NT2/D1 (cell line): ENCODE results near the gene CAMTA1.
"Not testable (repeated sequence)": the region's sequence is repeated elsewhere in the genome, so short reads cannot be mapped to it uniquely, and the experiment has no call there.

Experiments
- DNase-seq: peaks from one replicate; pipeline ENCODE4 v3.0.0-alpha.2; 2011; ENCODE audit warnings: low read depth, low spot score
- H3K27me3 ChIP-seq: 2 replicates; pipeline ENCODE4 v1.6.0; 2011; ENCODE audit warnings: mild to moderate bottlenecking; ENCODE audit not compliant: insufficient read length, insufficient read depth
- H3K36me3 ChIP-seq: 2 replicates; pipeline ENCODE4 v1.6.1; 2011; ENCODE audit warnings: mild to moderate bottlenecking, low read length, mixed read lengths; ENCODE audit not compliant: insufficient read depth, insufficient read length
- H3K4me1 ChIP-seq: 2 replicates; pipeline ENCODE4 v1.5.1; 2011; ENCODE audit not compliant: insufficient read depth, insufficient read length
- H3K4me3 ChIP-seq: 2 replicates; pipeline ENCODE4 v1.5.1; 2011; ENCODE audit warnings: low read depth; ENCODE audit not compliant: insufficient read length
- H3K9ac ChIP-seq: 2 replicates; pipeline ENCODE4 v1.6.0; 2011; ENCODE audit warnings: low read depth; ENCODE audit not compliant: insufficient read length
- H3K9me3 ChIP-seq: 2 replicates; pipeline ENCODE4 v1.5.1; 2011; ENCODE audit warnings: mild to moderate bottlenecking, low read length; ENCODE audit not compliant: insufficient read depth
- SUZ12 ChIP-seq: IDR thresholded peaks from 2 replicates; pipeline ENCODE4 v1.6.1; 2011; ENCODE audit not compliant: insufficient read length, insufficient read depth; ENCODE audit errors: extremely low read depth
- YY1 ChIP-seq: IDR thresholded peaks from 2 replicates; pipeline ENCODE4 v1.6.1; 2011; ENCODE audit not compliant: insufficient read length, insufficient read depth
- ZNF274 ChIP-seq: IDR thresholded peaks from 2 replicates; pipeline ENCODE4 v1.6.1; 2011; ENCODE audit warnings: mild to moderate bottlenecking, low read depth, low read length

Gene CAMTA1

DNA sequence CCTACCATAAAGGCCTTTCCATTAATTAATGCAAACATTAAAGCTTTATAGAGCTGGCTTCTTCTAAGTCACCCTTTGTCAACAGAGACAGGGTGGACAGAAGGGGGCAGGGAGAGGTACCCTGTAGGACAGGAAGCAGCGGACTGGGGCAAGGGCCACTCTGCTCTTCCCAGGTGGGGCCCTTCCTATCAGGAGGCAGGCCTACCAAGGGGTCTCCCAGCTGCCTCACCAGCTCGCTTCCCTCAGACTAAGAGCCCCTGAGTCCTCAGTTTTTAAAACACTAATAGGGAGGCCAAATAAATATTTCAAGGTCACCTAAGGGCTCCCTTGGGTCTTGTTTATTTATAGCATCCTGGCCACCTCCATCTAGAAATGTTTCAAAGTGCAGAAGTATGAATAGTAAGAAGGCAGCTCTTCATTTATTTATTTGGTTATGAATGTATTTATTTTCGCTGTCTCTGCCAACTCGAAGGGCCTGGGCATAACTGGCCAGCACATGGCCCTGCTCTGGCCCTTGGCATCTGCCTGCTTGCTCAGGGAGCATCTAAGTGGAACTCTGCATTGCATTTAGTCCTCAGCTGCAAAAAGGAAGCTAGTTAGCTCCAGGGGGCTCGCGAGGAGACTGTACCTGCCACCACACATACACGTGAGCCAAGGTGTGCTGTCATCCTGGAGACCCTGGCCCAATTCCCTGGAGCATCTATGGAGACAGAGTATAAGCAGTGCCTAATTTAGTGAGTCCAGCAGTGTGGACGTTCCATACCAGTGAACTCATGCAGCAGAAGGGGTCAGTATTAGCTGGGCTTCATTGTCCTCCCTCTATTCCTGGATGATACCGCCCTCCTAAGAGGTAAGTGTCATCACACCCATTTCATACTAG is 590.8 kb downstream of the CAMTA1 start:
- Histone ChIP-seq H3K36me3 (no peaks in the 10 kb centered on the region), H3K4me1 (peaks cover 6% of the 10 kb centered on the region), H3K9me3 (no peaks in the 10 kb centered on the region), H3K27me3 (no peaks in the 10 kb centered on the region), H3K9ac (no peak overlapping the region), H3K4me3 (no peak overlapping the region)
- no peak for DNase-seq
- TF ChIP-seq SUZ12 (no peak), ZNF274 (no peak), YY1 (no peak)

- DNase-seq = no peak
- no peaks in the 10 kb centered on the region for H3K9me3 ChIP-seq
- H3K4me1 ChIP-seq = peaks cover 6% of the 10 kb centered on the region
- no peaks in the 10 kb centered on the region for H3K36me3 ChIP-seq
- TF ChIP-seq SUZ12 (no peak), YY1 (no peak), ZNF274 (no peak)
- H3K9ac ChIP-seq = no peak overlapping the region
- no peaks in the 10 kb centered on the region for H3K27me3 ChIP-seq
- no peak overlapping the region for H3K4me3 ChIP-seq
These were observed 591.4 kb downstream of the CAMTA1 start for GRCh38 chr1:7376676-7377075.

DNA sequence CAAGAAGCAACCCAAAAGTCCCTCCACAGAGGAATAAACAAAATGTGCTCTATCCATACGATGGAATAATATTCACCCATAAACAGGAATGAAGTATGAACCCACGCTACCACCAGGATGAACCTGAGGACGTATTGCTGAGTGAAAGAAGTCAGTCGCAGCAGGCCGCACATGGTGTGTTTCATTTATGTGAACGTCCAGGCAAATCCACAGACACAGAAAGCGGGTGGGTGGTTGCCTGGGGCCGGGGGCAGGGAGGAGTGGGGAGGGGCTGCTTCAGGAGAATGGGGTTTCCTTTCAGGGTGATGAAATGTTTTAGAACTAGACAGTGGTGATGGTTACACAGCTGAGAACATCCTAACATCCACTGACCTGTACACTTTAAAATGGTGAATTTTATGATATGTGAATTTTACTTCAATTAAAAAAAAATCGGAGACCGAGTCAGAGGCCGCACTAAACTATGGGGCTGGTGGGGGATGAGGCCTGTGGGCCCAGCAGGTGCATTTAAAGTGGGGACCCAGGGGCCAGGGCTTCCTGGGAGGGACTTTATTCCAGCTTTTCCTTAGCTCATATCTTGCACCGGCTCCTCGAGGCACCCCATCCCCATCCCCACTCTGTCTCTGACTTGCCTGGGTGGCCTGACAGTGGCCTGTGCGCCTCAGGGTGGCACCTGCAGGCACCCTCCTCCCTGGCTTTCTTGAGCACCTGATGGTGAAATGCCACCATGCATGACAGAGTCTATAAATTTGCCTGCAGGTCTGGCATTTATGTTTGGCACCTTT is 593.3 kb downstream of the CAMTA1 start:
- Histone ChIP-seq H3K9ac (no peak overlapping the region), H3K36me3 (no peaks in the 10 kb centered on the region), H3K4me3 (no peak overlapping the region), H3K27me3 (no peaks in the 10 kb centered on the region), H3K4me1 (peaks cover 6% of the 10 kb centered on the region), H3K9me3 (no peaks in the 10 kb centered on the region)
- no peak for TF ChIP-seq SUZ12
- TF ChIP-seq ZNF274 = no peak
- no peak for DNase-seq

- TF ChIP-seq SUZ12 = no peak
- TF ChIP-seq YY1 = no peak
- TF ChIP-seq ZNF274 = no peak
- Histone ChIP-seq H3K4me3 (no peak overlapping the region), H3K4me1 (peaks cover 4% of the 10 kb centered on the region), H3K27me3 (no peaks in the 10 kb centered on the region), H3K9me3 (no peaks in the 10 kb centered on the region), H3K9ac (no peak overlapping the region), H3K36me3 (no peaks in the 10 kb centered on the region)
- peak; percentile 43 for DNase-seq
These were observed 594.3 kb downstream of the CAMTA1 start for GRCh38 chr1:7379441-7379971.

DNA sequence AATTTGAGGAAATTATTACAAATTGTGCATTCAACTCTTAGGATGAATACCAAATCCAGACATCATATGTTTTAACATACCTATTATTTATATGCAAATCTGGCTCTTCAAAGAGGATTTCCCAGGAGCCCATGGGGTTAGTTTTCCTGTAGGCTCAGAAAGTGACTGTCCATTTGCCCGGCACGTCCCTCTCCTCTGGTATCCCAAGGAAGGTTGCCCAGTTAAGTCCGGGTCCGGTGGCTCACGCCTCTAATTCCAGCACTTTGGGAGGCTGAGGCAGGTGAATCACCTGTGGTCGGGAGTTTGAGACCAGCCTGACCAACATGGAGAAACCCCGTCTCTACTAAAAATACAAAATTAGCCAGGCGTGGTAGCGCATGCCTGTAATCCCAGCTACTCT is 594.8 kb downstream of the CAMTA1 start:
- H3K9me3 ChIP-seq, H3K4me1 ChIP-seq, H3K9ac ChIP-seq, H3K27me3 ChIP-seq, DNase-seq, H3K4me3 ChIP-seq, H3K36me3 ChIP-seq: not testable (repeated sequence)

GRCh38 chr1:7380712-7381111 is 595.5 kb downstream of the CAMTA1 start:
- Histone ChIP-seq H3K4me3 (no peak overlapping the region), H3K27me3 (no peaks in the 10 kb centered on the region), H3K9me3 (no peaks in the 10 kb centered on the region), H3K4me1 (peaks cover 4% of the 10 kb centered on the region), H3K9ac (no peak overlapping the region), H3K36me3 (no peaks in the 10 kb centered on the region)
- DNase-seq = no peak
- no peak for TF ChIP-seq SUZ12

- H3K9me3 ChIP-seq, H3K36me3 ChIP-seq, H3K27me3 ChIP-seq, H3K4me1 ChIP-seq, H3K9ac ChIP-seq, H3K4me3 ChIP-seq, DNase-seq: not testable (repeated sequence)
These were observed 596.5 kb downstream of the CAMTA1 start for GRCh38 chr1:7381729-7382128.
